Renal cortical epithelial cell (primary cell): ENCODE results near the gene DLST. TPM values are rescaled to one million over a fixed set of nuclear protein-coding genes. Genes with fewer than 3 reads are reported as not detected.

Source experiments
- DNase-seq: peaks from one replicate; pipeline ENCODE4 v3.0.0-alpha.2; 2011; ENCODE audit warnings: low read depth
- total RNA-seq: library from RNA; depleted of rRNA; stranded (reverse); fragments of >200 nt; gene quantifications from 2 replicates; pipeline ENCODE4 v1.2.3, GENCODE V29; 2014

The DLST gene
- total RNA-seq, 1 donor from 2014 or later: 126 TPM

DNA sequence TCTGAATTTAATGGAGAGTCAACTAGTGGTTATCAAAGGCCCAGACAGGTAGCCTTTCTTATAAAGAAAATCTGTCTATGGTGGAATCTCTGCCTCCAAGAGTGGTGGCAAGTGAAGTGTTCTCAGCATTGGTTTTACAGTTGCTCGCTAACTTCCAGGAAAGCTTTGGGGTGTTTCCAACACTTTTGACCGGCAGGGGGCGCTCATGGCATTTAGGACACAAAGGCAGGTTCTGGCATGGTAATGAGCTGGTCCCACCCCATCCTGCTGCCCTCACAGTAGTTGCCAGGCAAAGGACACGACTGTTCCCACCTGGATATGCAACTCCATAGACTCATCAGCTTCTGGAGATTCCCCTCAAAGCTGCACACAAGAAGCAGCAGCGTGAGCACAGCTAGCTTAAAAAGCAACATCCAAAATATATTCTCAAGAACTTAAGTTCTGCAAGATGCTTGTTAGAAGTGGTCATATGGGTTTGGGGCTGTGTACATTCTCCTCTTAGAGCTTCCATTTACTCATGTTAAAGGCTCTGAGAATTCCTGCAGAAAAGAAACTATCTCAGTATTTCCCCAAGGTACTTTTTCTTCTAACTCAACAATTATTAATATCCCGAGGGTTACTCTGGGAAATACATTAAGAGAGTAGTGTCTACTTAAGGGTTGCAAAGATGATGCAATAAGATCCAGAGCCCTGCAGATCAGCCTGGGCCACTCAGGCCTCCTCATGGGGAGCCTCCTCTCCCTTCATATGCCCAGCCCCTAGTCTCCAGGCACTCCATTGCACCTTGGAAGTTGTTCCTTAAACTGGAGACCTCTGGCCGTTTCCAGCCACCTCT is 20.6 kb upstream of the DLST start:
- DNase-seq: peak; percentile 66

DNA sequence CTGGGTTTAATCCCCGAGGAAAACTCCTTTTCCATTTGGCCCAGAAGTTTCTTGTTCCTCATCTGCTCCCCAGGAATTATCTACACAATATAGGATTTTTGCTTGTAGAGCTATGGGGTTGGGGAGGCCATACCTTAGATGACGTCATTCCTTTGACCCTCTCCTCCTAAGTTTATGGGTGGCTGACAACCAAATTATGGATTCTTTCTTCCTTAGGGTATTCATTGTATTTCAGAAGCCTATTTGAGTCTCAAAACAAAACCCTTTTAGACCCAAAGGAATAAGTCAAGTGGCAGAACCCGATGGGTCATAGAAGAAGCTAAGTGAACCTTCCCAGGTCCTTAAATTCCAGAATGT is 20.0 kb upstream of the DLST start:
- no peak for DNase-seq

GRCh38 chr14:74863274-74863673 is 18.4 kb upstream of the DLST start:
- no peak for DNase-seq

DNA sequence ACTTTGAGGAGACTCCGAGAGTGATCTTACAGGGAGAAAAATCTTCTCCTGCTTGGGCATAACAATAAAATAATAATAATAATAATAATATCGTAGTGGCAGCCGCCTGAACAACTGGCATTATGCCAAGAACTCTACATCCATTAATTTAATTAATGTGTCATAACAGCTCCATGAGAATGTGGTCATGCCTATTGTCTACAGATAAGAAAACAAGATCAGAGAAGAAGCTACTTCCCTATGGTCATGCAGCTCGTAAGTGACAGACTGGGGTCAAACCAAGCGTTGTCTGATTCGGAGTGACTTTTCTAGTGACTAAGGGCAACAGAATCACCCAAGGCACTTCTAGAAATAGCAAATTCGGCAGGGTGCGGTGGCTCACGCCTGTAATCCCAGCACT is 17.5 kb upstream of the DLST start:
- no peak for DNase-seq

- DNase-seq: no peak
These were observed 16.6 kb upstream of the DLST start for GRCh38 chr14:74865156-74865555.

- no peak for DNase-seq
These were observed 14.9 kb upstream of the DLST start for GRCh38 chr14:74866708-74867389.

DNA sequence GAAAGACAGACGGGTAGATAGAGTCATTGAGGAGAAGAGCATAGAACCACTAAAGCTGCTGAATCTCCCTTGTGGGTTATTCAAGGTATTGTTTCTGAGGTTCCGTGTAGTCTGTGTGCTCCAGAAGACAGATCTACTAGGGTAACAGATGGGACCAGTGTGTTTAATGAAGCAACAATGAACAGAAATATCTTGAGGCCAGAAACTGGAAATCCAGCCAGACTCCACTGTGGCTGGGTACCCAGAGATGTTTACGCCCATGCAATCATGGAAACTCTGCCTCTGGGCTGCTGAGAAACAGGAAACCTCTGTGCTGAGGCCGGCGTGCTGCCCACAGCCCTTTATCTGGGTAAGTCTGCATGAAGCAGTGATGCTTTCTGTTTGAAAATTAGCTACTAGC is 14.0 kb upstream of the DLST start:
- no peak for DNase-seq

DNA sequence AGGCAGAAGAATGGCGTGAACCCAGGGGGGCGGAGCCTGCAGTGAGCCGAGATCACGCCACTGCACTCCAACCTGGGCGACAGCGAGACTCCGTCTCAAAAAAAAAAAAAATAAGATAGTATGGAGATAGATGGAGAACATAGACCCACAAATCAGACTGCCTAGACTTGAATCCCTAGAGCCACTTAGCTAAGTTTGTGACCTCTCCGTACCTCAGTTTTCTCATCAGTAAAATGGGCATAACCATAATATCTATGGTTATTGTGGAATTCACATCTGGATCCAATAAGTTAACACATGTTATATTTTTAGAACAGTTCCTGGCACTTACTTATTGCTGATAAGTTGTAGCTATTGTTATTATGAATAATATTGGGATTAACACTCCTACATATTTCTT is 13.0 kb upstream of the DLST start:
- no peak for DNase-seq

DNA sequence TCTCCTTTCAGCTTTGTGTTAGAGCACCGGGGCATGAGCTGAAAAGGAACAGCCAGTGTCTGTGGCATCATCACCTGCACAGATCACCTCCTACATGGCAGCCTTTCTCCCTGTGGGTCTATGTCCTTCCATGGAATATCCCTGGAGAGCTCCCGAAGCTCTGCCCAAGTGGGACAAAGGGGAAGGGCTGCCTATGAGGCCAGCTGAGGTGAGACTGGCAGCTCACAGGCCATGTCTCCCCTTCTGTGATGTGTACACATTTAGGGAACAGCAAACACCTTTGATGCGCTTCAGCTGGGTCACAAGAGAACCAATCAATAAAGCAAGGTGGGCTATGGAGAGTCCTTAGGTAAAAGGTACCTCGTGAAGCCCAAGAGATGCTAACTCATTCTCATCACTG is 9.9 kb upstream of the DLST start:
- DNase-seq: no peak

GRCh38 chr14:74875204-74875603 is 6.5 kb upstream of the DLST start:
- DNase-seq: no peak

DNA sequence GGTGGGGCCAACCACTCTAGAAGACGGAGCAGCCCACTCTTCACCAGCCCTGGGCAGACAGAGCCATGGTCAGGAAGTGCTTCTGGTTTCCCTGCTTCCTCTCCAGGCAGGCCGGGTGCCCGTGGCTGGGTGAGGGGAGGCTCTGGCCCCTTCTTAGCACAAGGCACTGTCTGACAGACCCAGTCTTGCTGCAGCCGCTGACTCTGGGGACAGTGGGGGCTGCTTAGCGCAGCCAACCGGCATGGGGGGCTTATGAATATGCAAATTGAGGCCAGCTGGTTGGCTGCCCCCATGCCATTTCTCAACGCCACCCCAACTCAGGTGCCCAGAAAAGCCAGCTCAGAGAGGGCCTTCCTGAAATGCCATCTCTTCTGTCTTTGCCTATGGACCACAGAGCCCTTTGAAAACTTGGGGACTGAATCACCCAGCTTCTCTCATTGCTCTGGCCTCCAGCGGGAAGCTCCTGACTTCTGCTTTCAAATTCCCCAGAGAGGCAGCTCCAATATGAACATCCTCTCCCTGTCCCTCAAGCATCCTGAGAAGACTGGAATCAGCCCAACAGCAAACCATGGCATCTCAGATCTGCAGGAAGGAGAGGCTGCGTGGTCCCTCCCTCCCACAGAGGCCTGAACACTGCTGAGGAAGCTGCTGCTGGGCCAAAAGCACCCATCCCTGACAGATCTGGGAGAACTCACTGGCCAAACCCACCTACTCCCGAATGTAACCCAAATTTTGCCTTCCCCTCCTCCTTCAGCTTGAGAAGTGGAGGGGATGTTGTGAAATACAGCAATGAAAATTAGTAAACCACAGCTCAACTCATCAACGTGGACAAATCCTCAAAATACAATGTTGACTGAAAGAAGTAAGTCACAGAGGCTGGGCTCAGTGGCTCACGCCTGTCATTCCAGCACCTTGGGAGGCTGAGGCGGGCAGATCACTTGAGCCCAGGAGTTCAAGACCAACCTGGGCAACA is 5.5 kb upstream of the DLST start, which contains the start of gene PROX2:
Gene PROX2 (minus strand): TSS at position 205 of the 973 bp plus-strand sequence. CDS start 12,311 bp downstream, outside the sequence.
- no peak for DNase-seq

DNA sequence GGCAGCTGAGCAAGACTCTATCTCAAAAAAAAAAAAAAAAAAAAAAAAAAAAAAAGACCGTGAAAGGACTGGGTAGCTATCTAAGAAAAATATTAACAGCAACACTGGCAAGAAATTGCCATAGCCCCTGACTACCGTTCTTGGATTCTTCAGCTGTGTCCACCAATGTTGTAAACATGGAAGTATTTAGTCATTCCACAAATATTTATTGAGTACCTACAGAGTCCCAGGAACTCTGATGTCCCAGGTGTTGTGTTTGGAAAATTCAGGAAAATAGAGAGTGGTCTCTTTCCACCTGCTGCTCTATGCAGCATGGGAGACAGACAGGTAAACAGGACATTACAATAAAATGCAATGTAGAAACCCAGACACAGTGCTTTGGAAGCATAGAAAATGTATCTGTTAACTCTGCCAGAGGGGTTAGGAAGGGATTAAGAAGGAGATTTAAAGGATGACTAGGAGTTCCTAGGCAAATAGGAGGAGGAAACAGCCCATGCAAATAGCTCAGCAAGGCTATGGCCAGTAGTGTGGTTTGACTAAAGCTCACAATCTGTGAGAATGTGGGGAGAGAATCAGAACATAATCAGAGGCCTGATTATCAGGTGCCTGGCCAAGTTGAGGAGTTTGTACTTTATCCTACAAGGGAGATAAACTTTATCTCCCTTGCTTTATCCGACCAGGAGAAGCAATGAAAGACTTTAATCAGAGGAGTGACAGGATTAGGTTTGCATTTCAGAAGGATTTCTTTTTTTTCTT is 2.1 kb upstream of the DLST start:
- no peak for DNase-seq

DNA sequence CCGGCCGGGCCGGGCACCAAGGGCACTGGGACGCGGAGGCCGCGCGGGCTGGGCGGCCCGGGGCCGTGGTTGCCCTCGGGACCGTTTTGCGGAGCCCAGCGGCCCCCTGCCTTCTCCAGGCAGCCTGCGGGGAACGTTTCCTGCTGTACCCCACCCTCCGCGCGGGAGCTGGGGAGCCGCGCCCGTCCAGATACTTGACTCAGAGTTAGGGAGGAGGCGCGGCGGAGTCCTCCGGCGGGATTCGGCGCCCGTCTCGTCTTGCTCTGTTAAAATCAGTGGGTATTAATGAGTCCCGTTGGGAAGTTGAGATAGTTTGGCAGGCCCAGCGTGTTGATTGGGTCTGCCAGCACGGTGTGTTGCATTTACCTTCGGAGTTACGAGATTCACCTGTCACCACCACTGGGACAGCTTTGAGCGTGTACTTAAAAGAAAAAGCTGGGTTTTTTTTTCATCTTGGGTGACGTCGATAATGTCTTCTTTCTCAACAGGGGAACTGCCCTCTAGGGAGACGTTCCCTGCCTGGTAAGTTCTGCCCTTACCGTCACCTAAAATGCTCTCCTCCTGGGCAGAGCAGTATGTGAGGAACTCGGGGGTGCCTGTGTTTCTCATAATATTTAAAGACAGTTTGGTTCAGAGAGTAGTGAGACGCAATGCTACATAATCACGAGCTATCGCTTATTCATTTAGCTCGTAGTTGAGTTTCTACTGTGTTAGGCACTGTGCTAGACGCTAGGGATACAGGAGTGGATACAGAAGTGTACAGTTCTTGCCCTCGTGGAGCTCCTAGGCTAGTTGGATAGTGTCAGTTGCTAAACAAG is 596 bp downstream of the DLST start:
- peak; percentile 58 for DNase-seq

- DNase-seq: peak; percentile 81
These were observed 4.3 kb downstream of the DLST start for GRCh38 chr14:74886001-74886400.

- peak; percentile 27 for DNase-seq
These were observed 6.7 kb downstream of the DLST start for GRCh38 chr14:74888164-74889158.

- DNase-seq: no peak
These were observed 8.5 kb downstream of the DLST start for GRCh38 chr14:74890262-74890661.

GRCh38 chr14:74891870-74892269 is 10.2 kb downstream of the DLST start:
- peak; percentile 21 for DNase-seq

- no peak for DNase-seq
These were observed 11.0 kb downstream of the DLST start for GRCh38 chr14:74892745-74893144.

- DNase-seq: no peak
These were observed 11.9 kb downstream of the DLST start for GRCh38 chr14:74893614-74894091.
